ENCODE results near the gene VSTM2B.

VSTM2B gene

DNA sequence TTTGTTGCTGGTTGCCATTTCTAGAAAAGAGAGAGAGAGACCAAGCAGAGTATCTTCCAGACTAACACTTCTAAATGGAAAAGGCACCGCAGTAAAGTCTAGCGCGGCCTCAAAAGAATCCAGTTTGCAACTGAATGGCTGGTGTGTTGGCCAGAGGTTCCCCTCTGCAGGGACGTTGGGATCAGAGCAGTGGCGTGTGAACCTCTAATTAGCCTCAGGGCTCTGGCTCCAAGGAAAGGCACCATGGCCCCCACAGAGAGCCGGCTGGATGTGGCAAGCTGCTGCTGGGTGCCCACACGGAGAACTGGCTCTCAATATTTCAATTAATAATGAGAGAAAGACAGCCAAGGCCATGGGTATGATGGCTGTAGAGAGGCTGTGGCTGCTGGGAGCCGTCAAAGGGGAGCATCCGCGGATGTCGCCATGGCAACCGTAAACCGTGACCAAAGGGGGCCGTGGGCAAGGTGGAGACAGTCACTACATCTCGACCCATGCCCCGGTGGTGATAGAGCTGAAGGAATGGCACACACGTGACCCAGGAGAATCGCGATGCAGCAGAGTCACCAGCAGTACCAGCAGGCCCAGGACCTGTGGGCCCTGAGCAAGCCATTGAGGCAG lies 9.5 kb downstream of the VSTM2B start (continued):
- TF ChIP-seq POU6F1 (CRISPR knock-in tag; IDR thresholded peaks at IDR 0.05; ENCODE audit: borderline replicate concordance, low read depth) (no peak), ESRRG (CRISPR knock-in tag; IDR thresholded peaks at IDR 0.05) (no peak), ZFP3 (CRISPR knock-in tag; IDR thresholded peaks at IDR 0.05) (no peak), ISL1 (CRISPR knock-in tag; IDR thresholded peaks at IDR 0.05) (no peak), TOX (CRISPR knock-in tag; IDR thresholded peaks at IDR 0.05; ENCODE audit: borderline replicate concordance) (no peak), ARNTL (CRISPR knock-in tag; IDR thresholded peaks at IDR 0.05; ENCODE audit: borderline replicate concordance, low read depth) (no peak), TCF4 (CRISPR knock-in tag; IDR thresholded peaks at IDR 0.05; ENCODE audit: borderline replicate concordance) (no peak), PPARA (CRISPR knock-in tag; IDR thresholded peaks at IDR 0.05; ENCODE audit: borderline replicate concordance) (no peak), ZNF565 (CRISPR knock-in tag; conservative IDR thresholded peaks at IDR 0.05; ENCODE audit: low read depth) (no peak), GLIS3 (CRISPR knock-in tag; IDR thresholded peaks at IDR 0.05) (no peak)
- TF ChIP-seq, protein P1, sequence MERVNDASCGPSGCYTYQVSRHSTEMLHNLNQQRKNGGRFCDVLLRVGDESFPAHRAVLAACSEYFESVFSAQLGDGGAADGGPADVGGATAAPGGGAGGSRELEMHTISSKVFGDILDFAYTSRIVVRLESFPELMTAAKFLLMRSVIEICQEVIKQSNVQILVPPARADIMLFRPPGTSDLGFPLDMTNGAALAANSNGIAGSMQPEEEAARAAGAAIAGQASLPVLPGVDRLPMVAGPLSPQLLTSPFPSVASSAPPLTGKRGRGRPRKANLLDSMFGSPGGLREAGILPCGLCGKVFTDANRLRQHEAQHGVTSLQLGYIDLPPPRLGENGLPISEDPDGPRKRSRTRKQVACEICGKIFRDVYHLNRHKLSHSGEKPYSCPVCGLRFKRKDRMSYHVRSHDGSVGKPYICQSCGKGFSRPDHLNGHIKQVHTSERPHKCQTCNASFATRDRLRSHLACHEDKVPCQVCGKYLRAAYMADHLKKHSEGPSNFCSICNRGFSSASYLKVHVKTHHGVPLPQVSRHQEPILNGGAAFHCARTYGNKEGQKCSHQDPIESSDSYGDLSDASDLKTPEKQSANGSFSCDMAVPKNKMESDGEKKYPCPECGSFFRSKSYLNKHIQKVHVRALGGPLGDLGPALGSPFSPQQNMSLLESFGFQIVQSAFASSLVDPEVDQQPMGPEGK (CRISPR knock-in tag; IDR thresholded peaks at IDR 0.05; ENCODE audit: borderline replicate concordance): no peak

DNA sequence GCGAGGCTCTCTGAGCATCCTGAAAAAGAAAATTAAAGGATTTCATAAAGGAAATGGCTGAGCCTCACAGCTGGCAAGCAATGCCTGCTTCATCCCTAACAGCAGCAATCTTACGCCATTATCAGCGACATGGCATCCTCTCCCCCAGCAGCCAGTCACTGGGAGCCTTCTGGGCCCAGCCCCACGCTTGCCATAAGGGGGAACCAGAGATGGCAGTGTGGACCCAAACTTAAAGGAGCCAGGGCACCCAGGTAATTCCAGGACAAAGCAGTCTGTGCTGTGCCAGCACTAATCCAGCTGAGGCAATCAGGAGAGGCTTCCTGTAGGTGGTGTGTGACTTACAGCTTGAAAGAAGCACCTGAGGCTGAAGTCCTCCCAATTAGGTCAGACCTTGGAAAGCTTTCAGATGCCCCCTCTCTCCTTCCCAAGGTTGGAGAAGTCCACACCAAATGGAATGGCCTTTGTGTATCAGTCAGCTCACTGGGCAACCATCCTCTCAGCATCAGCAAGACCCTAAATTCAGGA lies 10.3 kb downstream of the VSTM2B start:
- TF ChIP-seq TCF4 (CRISPR knock-in tag; IDR thresholded peaks at IDR 0.05; ENCODE audit: borderline replicate concordance) (no peak), RARB (CRISPR knock-in tag; IDR thresholded peaks at IDR 0.05) (no peak), ZC3H10 (CRISPR knock-in tag; IDR thresholded peaks at IDR 0.05) (no peak), ESRRG (CRISPR knock-in tag; IDR thresholded peaks at IDR 0.05) (no peak), PPARA (CRISPR knock-in tag; IDR thresholded peaks at IDR 0.05; ENCODE audit: borderline replicate concordance) (no peak), POU6F1 (CRISPR knock-in tag; IDR thresholded peaks at IDR 0.05; ENCODE audit: borderline replicate concordance, low read depth) (no peak)
- ATAC-seq: no peak

GRCh38 chr19:29537181-29537580 lies 11.4 kb downstream of the VSTM2B start:
- TF ChIP-seq ISL1 (CRISPR knock-in tag; IDR thresholded peaks at IDR 0.05) (no peak), ZNF70 (CRISPR knock-in tag; IDR thresholded peaks at IDR 0.05) (no peak), OSR1 (CRISPR knock-in tag; IDR thresholded peaks at IDR 0.05) (no peak), PPARA (CRISPR knock-in tag; IDR thresholded peaks at IDR 0.05; ENCODE audit: borderline replicate concordance) (no peak), TSHZ2 (CRISPR knock-in tag; IDR thresholded peaks at IDR 0.05) (no peak)
- TF ChIP-seq, protein P2, sequence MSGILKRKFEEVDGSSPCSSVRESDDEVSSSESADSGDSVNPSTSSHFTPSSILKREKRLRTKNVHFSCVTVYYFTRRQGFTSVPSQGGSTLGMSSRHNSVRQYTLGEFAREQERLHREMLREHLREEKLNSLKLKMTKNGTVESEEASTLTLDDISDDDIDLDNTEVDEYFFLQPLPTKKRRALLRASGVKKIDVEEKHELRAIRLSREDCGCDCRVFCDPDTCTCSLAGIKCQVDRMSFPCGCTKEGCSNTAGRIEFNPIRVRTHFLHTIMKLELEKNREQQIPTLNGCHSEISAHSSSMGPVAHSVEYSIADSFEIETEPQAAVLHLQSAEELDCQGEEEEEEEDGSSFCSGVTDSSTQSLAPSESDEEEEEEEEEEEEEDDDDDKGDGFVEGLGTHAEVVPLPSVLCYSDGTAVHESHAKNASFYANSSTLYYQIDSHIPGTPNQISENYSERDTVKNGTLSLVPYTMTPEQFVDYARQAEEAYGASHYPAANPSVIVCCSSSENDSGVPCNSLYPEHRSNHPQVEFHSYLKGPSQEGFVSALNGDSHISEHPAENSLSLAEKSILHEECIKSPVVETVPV (CRISPR knock-in tag; IDR thresholded peaks at IDR 0.05): no peak
- TF ChIP-seq, protein P1 (CRISPR knock-in tag; IDR thresholded peaks at IDR 0.05; ENCODE audit: borderline replicate concordance): no peak
- ATAC-seq: no peak

All from SK-N-SH treated with all-trans-retinoic acid at 6 μM for 48 hours (cell line).